GM10266 (cell line): ENCODE measurements around the gene PDIA4.
"Not testable (repeated sequence)": the region's sequence is repeated elsewhere in the genome, so short reads cannot be mapped to it uniquely, and the experiment has no call there.

Experiments used
- DNase-seq: peaks from one replicate; pipeline ENCODE4 v3.0.0; 2012; ENCODE audit errors: extremely low spot score
- TF ChIP-seq, protein P1 (sequence below): IDR thresholded peaks from 2 replicates; pipeline ENCODE4 v1.5.1; 2012; ENCODE audit warnings: mild to moderate bottlenecking, low read depth; ENCODE audit not compliant: control insufficient read depth, insufficient read depth; ENCODE audit errors: missing control alignments

PDIA4 gene

GRCh38 chr7:148982654-148983199, 45.6 kb downstream of the PDIA4 start:
- DNase-seq = no peak
- TF ChIP-seq, protein P1, sequence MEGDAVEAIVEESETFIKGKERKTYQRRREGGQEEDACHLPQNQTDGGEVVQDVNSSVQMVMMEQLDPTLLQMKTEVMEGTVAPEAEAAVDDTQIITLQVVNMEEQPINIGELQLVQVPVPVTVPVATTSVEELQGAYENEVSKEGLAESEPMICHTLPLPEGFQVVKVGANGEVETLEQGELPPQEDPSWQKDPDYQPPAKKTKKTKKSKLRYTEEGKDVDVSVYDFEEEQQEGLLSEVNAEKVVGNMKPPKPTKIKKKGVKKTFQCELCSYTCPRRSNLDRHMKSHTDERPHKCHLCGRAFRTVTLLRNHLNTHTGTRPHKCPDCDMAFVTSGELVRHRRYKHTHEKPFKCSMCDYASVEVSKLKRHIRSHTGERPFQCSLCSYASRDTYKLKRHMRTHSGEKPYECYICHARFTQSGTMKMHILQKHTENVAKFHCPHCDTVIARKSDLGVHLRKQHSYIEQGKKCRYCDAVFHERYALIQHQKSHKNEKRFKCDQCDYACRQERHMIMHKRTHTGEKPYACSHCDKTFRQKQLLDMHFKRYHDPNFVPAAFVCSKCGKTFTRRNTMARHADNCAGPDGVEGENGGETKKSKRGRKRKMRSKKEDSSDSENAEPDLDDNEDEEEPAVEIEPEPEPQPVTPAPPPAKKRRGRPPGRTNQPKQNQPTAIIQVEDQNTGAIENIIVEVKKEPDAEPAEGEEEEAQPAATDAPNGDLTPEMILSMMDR = no peak

DNA sequence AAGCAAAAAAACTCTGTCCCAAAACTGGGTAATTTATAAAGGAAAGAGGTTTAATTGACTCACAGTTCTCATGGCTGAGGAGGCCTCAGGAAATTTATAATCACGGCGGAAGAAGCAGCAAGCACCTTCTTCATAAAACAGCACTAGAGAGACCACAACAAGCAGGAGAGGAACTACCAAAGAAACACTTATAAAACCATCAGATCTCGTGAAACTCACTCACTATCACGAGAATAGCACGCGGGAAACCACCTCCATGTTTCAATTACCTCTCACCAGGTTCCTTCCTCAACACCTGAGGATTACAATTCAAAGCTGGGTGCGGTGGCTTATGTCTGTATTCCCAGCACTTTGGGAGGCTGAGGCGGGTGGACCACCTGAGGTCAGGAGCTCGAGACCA, 48.5 kb downstream of the PDIA4 start:
- no peak for DNase-seq
- TF ChIP-seq, protein P1 = no peak

DNA sequence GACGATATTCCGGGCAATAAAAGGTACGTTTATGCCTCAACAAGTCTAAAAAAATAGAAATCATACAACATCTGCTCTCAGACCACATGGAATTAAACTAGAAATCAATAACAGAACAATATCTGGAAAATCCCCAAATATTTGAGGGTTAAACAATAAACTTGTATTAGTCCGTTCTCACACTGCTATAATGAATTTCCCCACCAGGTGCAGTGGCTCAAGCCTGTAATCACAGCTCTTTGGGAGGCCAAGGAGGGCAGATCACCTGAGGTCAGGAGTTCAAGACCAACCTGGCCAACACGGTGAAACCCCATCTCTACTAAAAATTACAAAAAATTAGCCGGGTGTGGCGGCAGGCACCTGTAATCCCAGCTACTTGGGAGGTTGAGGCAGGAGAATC, 49.2 kb downstream of the PDIA4 start:
- DNase-seq = not testable (repeated sequence)

- no peak for DNase-seq
- TF ChIP-seq, protein P1 = no peak
Measured at GRCh38 chr7:148978091-148978490, 50.2 kb downstream of the PDIA4 start.

DNA sequence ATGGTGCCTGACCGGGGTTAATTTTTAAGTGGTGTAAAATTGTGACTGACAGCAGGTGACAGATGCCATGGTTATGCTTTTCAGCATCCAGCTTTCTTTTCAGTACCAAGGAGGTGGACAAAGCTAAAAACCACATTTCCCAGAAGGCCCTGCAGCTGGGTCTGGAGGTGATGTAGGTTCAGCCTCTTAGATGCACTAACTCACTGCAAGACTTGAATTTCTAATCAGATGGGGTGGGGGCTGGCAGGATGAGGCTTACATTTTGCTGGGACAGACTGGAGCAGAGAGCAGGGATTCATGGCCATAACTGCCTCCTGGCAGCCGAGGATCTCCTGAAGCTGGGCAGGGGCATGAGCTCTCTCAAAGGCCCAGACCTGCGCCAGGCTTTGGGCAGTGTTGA, 52.4 kb downstream of the PDIA4 start:
- TF ChIP-seq, protein P1 = no peak
- DNase-seq = no peak

DNA sequence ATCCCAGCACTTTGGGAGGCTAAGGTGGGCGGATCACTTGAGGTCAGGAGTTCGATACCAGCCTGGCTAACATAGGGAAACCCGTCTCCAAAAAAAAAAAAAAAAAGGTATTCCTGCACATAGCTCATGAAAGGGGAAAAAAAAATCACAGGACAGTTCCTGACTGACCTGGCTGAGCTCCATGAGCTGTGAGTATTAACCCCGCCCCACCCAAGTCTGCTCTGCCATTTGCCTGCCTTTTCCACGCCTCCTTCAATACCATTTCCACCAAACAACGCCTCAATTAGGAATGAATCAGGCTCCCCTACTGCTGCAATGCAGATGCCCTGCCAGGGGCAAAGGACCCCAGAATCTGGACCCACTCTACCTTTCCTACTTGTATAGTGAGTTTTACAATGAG, 55.0 kb downstream of the PDIA4 start:
- no peak for DNase-seq
- TF ChIP-seq, protein P1 = no peak

- no peak for DNase-seq
- TF ChIP-seq, protein P1 = no peak
Measured at GRCh38 chr7:148972375-148972774, 55.9 kb downstream of the PDIA4 start.

DNA sequence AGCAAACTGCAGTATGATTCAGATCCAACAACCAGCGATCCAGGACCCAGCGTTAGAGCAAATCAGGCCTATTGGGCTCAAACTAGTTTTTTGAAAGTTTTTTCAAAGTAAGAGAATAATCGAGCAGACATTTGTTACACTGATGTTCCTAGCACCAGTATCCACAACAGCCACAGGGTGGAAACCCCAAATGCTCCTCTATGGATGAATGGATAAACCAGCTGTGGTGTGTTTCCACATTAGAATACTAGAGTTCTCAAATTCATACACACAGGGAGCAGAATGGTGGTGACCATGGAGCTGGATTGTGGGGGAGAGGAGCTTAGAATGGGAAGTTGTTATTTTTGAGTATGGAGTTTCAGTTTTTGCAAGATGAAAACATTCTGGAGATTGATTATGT, 60.7 kb downstream of the PDIA4 start:
- no peak for DNase-seq
- TF ChIP-seq, protein P1 = no peak
